Smooth muscle cell (in vitro differentiated cells): Measurements from ENCODE around the gene HOMER1. TPM values are rescaled to one million over a fixed set of nuclear protein-coding genes. Genes with fewer than 3 reads are reported as not detected.

Experiments
- DNase-seq: peaks from one replicate; lab custom pipeline; 2025; ENCODE audit not compliant: unreplicated experiment; lab: John Stamatoyannopoulos, UW
- H2AFZ ChIP-seq: fragments of 200-600 bp; sonication (generic); 2 replicates; pipeline ENCODE4 v1.6.0; 2016; ENCODE audit warnings: antibody characterized with exemption, low read depth, mild to moderate bottlenecking
- H3F3A ChIP-seq: fragments of 200-600 bp; sonication (generic); 2 replicates; pipeline ENCODE4 v1.6.0; 2017; ENCODE audit warnings: antibody characterized with exemption, low read depth
- H3K27ac ChIP-seq: fragments of 200-600 bp; sonication (generic); 2 replicates; pipeline ENCODE4 v1.5.1; 2016; ENCODE audit warnings: low read depth, mild to moderate bottlenecking
- H3K27me3 ChIP-seq: fragments of 200-600 bp; sonication (generic); 2 replicates; pipeline ENCODE4 v1.6.1; 2016; ENCODE audit warnings: low read depth, mild to moderate bottlenecking
- H3K36me3 ChIP-seq: fragments of 200-600 bp; sonication (generic); 2 replicates; pipeline ENCODE4 v1.5.1; 2016; ENCODE audit warnings: low read depth
- H3K4me1 ChIP-seq: fragments of 200-600 bp; sonication (generic); 2 replicates; pipeline ENCODE4 v1.5.1; 2016; ENCODE audit warnings: low read depth
- H3K4me2 ChIP-seq: fragments of 200-600 bp; sonication (generic); 2 replicates; pipeline ENCODE4 v1.6.0; 2016; ENCODE audit warnings: mild to moderate bottlenecking
- H3K4me3 ChIP-seq: fragments of 200-600 bp; sonication (generic); 2 replicates; pipeline ENCODE4 v1.5.1; 2016; ENCODE audit warnings: mild to moderate bottlenecking
- H3K79me2 ChIP-seq: fragments of 200-600 bp; sonication (generic); 2 replicates; pipeline ENCODE4 v1.6.0; 2016; ENCODE audit warnings: low read depth, mild to moderate bottlenecking
- H3K9ac ChIP-seq: fragments of 200-600 bp; sonication (generic); 2 replicates; pipeline ENCODE4 v1.6.0; 2016; ENCODE audit warnings: low read depth
- H3K9me3 ChIP-seq: fragments of 200-600 bp; sonication (generic); replicated peaks from 2 replicates; pipeline ENCODE4 v1.5.1; 2016; ENCODE audit warnings: low read depth
- H4K20me1 ChIP-seq: fragments of 200-600 bp; sonication (generic); 2 replicates; pipeline ENCODE4 v1.6.0; 2016; ENCODE audit warnings: low read depth
- CTCF ChIP-seq: fragments of 200-600 bp; sonication (generic); IDR thresholded peaks from 2 replicates; pipeline ENCODE4 v1.5.1; 2017; ENCODE audit warnings: borderline replicate concordance, mild to moderate bottlenecking, antibody characterized with exemption; ENCODE audit not compliant: insufficient read depth, poor library complexity, severe bottlenecking
- WGBS: methylation state at CpG from one replicate; pipeline ENCODE4 v1.1.7; 2016; ENCODE audit warnings: low lambda C conversion rate; 5-methylcytosine and 5-hydroxymethylcytosine counted together
- polyA plus RNA-seq: library from polyadenylated mRNA; unstranded; fragments of >200 nt; fragmentation: Nextera tagmentation; extraction: Ambion mirVana; gene quantifications from 2 replicates; pipeline ENCODE4 v1.2.1, GENCODE V29; 2016
- total RNA-seq: library from RNA; depleted of rRNA; stranded (reverse); fragments of >200 nt; gene quantifications from 2 replicates; pipeline ENCODE4 v1.2.3, GENCODE V29; 2014

Gene HOMER1
- total and polyA plus RNA-seq, 2 experiments from 2014 or later: 4.4 to 14.9 TPM

GRCh38 chr5:79547982-79548381, 34.0 kb upstream of the HOMER1 start:
- H2AFZ ChIP-seq: no peak overlapping the region
- no peaks in the 10 kb centered on the region for H3K9me3 ChIP-seq
- H4K20me1 ChIP-seq: no peaks in the 10 kb centered on the region
- H3K27ac ChIP-seq: peak overlapping the region; percentile 60
- TF ChIP-seq CTCF: no peak
- no peak overlapping the region for H3K9ac ChIP-seq
- no peaks in the 10 kb centered on the region for H3K27me3 ChIP-seq
- peaks cover 6% of the 10 kb centered on the region for H3F3A ChIP-seq
- H3K4me2 ChIP-seq: no peak overlapping the region
- DNase-seq: no peak
- peaks cover 11% of the 10 kb centered on the region for H3K4me1 ChIP-seq
- no peaks in the 10 kb centered on the region for H3K36me3 ChIP-seq
- WGBS: 94% methylated on average over 1 of the region's 1 CpG
- H3K79me2 ChIP-seq: no peaks in the 10 kb centered on the region
- H3K4me3 ChIP-seq: no peak overlapping the region

- H3K4me1 ChIP-seq: peaks cover 11% of the 10 kb centered on the region
- no peaks in the 10 kb centered on the region for H3K9me3 ChIP-seq
- H4K20me1 ChIP-seq: no peaks in the 10 kb centered on the region
- DNase-seq: no peak
- H3K36me3 ChIP-seq: no peaks in the 10 kb centered on the region
- no peak overlapping the region for H2AFZ ChIP-seq
- H3K27ac ChIP-seq: peak overlapping the region; percentile 60
- no peaks in the 10 kb centered on the region for H3K79me2 ChIP-seq
- H3K4me3 ChIP-seq: no peak overlapping the region
- H3K4me2 ChIP-seq: no peak overlapping the region
- peaks cover 6% of the 10 kb centered on the region for H3F3A ChIP-seq
- no peak for TF ChIP-seq CTCF
- H3K9ac ChIP-seq: no peak overlapping the region
- WGBS: 91% methylated on average over 3 of the region's 3 CpGs
- no peaks in the 10 kb centered on the region for H3K27me3 ChIP-seq
These were observed 33.5 kb upstream of the HOMER1 start for GRCh38 chr5:79547429-79547822.

DNA sequence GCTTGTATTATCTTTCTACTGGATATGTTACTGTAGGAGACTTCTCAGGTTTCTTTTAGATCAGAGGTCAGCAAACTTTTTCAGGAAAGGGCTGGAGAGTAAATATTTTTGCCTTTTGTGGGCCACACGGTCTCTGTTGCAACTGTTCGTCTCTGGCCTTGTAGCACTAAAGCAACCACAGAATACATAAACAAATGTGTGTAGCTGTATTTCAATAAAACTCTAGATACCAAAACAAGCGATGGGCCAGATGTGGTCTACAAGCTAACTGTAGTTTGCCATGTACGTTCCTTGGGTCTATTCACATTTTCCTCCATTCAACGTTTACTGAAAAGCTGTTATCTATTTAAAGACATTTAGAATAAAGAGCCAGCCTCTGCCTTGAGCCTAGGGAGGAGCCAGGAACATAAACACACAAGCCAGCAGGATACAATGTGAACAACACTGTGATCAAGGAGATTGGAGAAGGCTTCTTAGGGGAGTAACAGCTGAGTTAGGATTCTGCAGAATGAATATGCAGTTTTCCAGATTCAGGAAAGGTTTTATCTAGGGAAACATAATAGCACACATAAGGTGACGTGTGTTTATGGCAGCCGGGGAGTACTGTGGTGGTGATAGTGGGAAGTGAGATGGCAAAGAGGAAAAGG, 33.0 kb upstream of the HOMER1 start:
- H3K27ac ChIP-seq: peak overlapping the region; percentile 46
- no peaks in the 10 kb centered on the region for H3K27me3 ChIP-seq
- no peaks in the 10 kb centered on the region for H4K20me1 ChIP-seq
- no peaks in the 10 kb centered on the region for H3K36me3 ChIP-seq
- no peak for TF ChIP-seq CTCF
- H2AFZ ChIP-seq: peak overlapping the region; percentile 46
- H3K4me1 ChIP-seq: peaks cover 11% of the 10 kb centered on the region
- peaks cover 6% of the 10 kb centered on the region for H3F3A ChIP-seq
- no peak for DNase-seq
- H3K79me2 ChIP-seq: no peaks in the 10 kb centered on the region
- H3K9ac ChIP-seq: no peak overlapping the region
- WGBS: 48% methylated on average over 7 of the region's 7 CpGs
- no peaks in the 10 kb centered on the region for H3K9me3 ChIP-seq
- H3K4me2 ChIP-seq: peak overlapping the region; percentile 49
- H3K4me3 ChIP-seq: no peak overlapping the region

GRCh38 chr5:79544131-79544530, 30.2 kb upstream of the HOMER1 start:
- Histone ChIP-seq H3K27me3 (no peaks in the 10 kb centered on the region), H2AFZ (no peak overlapping the region), H3K27ac (no peak overlapping the region), H3F3A (peaks cover 6% of the 10 kb centered on the region), H3K4me3 (no peak overlapping the region), H3K4me2 (no peak overlapping the region), H3K9me3 (no peaks in the 10 kb centered on the region), H3K36me3 (no peaks in the 10 kb centered on the region), H3K79me2 (no peaks in the 10 kb centered on the region), H3K4me1 (peaks cover 11% of the 10 kb centered on the region), H4K20me1 (no peaks in the 10 kb centered on the region), H3K9ac (no peak overlapping the region)
- no peak for TF ChIP-seq CTCF
- 95% methylated on average over 5 of the region's 5 CpGs for WGBS
- DNase-seq: no peak
